DMS114 treated with DMSO at 0.1 percent for 48 hours (cell line): Measurements from ENCODE around the gene CIDEB.

Experiments used
- DNase-seq: peaks from one replicate; lab custom pipeline; 2025; ENCODE audit not compliant: unreplicated experiment; lab: John Stamatoyannopoulos, UW

CIDEB gene

GRCh38 chr14:24255931-24256711 lies 51.7 kb downstream of the CIDEB start:
- no peak for DNase-seq

- no peak for DNase-seq
These were observed 52.3 kb downstream of the CIDEB start for GRCh38 chr14:24255438-24255837.
